K562 (cell line): ENCODE measurements around the gene FRMD4A. TPM values are rescaled to one million over a fixed set of nuclear protein-coding genes. Genes with fewer than 3 reads are reported as not detected.

ENCODE experiments used
- ATAC-seq: fragments of 200-7000 bp; cut with Tn5 transposase; 3 replicates; pipeline ENCODE4 v1.9.1; 2020; ENCODE audit warnings: moderate library complexity
- BruUV-seq: library from RNA; stranded (reverse); fragments of 400-500 nt; replicated peaks from 2 replicates; lab custom pipeline; 2021; lab: Mats Ljungman, UMichigan
- CTCF ChIA-PET: fragments of 300-600 bp; formaldehyde crosslinking; extraction: SDS; loops from one replicate; lab custom pipeline; 2021; ENCODE audit warnings: low intra/inter-chr PET ratio; lab: Yijun Ruan, JAX
- POLR2A ChIA-PET: fragments of 300-600, 350-650 bp; sonication (Branson Sonifier 250); formaldehyde crosslinking; extraction: SDS; loops from one replicate; lab custom pipeline; 2021; ENCODE audit warnings: antibody characterized with exemption, inconsistent platforms; lab: Yijun Ruan, JAX
- DNase-seq, 4 experiments: peaks; one replicate each; pipeline versions ENCODE4 v3.0.0 to v3.0.0-alpha.2; 2011 to 2018; ENCODE audit warnings: low spot score in 3 of 4, mixed read lengths in 3 of 4; ENCODE audit errors: extremely low read depth in 1 of 4
- FAIRE-seq: peaks from 2 replicates; lab custom pipeline; 2011; peaks lifted over from hg19 to GRCh38; lab: Jason Lieb, UNC
- H2AFZ ChIP-seq: 2 replicates; pipeline ENCODE4 v1.6.0; 2011; ENCODE audit warnings: low read depth, low read length, control low read depth, inconsistent platforms
- H3K27ac ChIP-seq: fragments of 200-600 bp; 3 replicates; pipeline ENCODE4 v1.8.0; 2011; ENCODE audit warnings: low read depth, mild to moderate bottlenecking, control low read depth, inconsistent platforms, low read length, moderate library complexity, mixed read lengths; ENCODE audit errors: extremely low read depth
- H3K27me3 ChIP-seq, 2 experiments: fragments of 300-600 bp in 1 of 2; 2 replicates in 1 of 2; 3 replicates in 1 of 2; pipeline versions ENCODE4 v1.6.0 to v1.8.0; 2011; ENCODE audit warnings: inconsistent platforms in 2 of 2, low read length in 2 of 2, mild to moderate bottlenecking in 1 of 2, mixed read lengths in 1 of 2, moderate library complexity in 1 of 2; ENCODE audit not compliant: control insufficient read depth in 2 of 2, insufficient read depth in 2 of 2
- H3K36me3 ChIP-seq: fragments of 300-600 bp; 3 replicates; pipeline ENCODE4 v1.8.0; 2011; ENCODE audit warnings: mild to moderate bottlenecking, low read length, inconsistent platforms; ENCODE audit not compliant: control insufficient read depth, insufficient read depth
- H3K4me1 ChIP-seq, 2 experiments: fragments of 200-600 bp in 1 of 2; replicated peaks in 1 of 2; 2 replicates in 1 of 2; 3 replicates in 1 of 2; pipeline versions ENCODE4 v1.5.1 to v1.8.0; 2011; ENCODE audit warnings: inconsistent platforms in 2 of 2, low read length in 2 of 2, mild to moderate bottlenecking in 1 of 2, mixed read lengths in 1 of 2, moderate library complexity in 1 of 2; ENCODE audit not compliant: control insufficient read depth in 2 of 2, insufficient read depth in 2 of 2
- H3K4me2 ChIP-seq: 2 replicates; pipeline ENCODE4 v1.6.1; 2011; ENCODE audit warnings: low read length, control low read depth, inconsistent platforms, mixed read lengths; ENCODE audit not compliant: insufficient read depth
- H3K4me3 ChIP-seq: fragments of 200-600 bp; sonication (generic), shearing (Covaris generic); 2 replicates; pipeline ENCODE4 v1.5.1; 2016; ENCODE audit warnings: control low read depth, inconsistent platforms
- H3K79me2 ChIP-seq: fragments of 200-600 bp; 3 replicates; pipeline ENCODE4 v1.8.0; 2011; ENCODE audit warnings: low read length, inconsistent platforms; ENCODE audit not compliant: control insufficient read depth, insufficient read depth
- H3K9ac ChIP-seq, 2 experiments: 2 replicates each; pipeline versions ENCODE4 v1.6.0 to v1.6.1; 2011; ENCODE audit warnings: low read depth in 2 of 2, low read length in 2 of 2, control low read depth in 1 of 2, inconsistent platforms in 1 of 2, mild to moderate bottlenecking in 1 of 2, mixed read lengths in 1 of 2; ENCODE audit not compliant: insufficient read depth in 1 of 2
- H3K9me1 ChIP-seq: one replicate; pipeline ENCODE4 v1.6.0; 2011; ENCODE audit warnings: inconsistent platforms, mild to moderate bottlenecking, low read length, moderate library complexity; ENCODE audit not compliant: control insufficient read depth, insufficient read depth
- H3K9me3 ChIP-seq: replicated peaks from 2 replicates; pipeline ENCODE4 v1.5.1; 2011; ENCODE audit warnings: low read depth, low read length, inconsistent platforms; ENCODE audit not compliant: control insufficient read depth, insufficient read depth
- H4K20me1 ChIP-seq: replicated peaks from 2 replicates; pipeline ENCODE4 v1.6.1; 2011; ENCODE audit warnings: low read length, inconsistent platforms, mixed read lengths; ENCODE audit not compliant: control insufficient read depth, insufficient read depth
- ETS2 ChIP-seq: IDR thresholded peaks from 2 replicates; pipeline ENCODE4 v1.6.1; 2016; ENCODE audit warnings: borderline replicate concordance, missing genetic modification characterization, mild to moderate bottlenecking, moderate library complexity, missing compliant biosample characterization; ENCODE audit not compliant: poor library complexity, severe bottlenecking
- KLF13 ChIP-seq: fragments of 450-650 bp; IDR thresholded peaks from 2 replicates; pipeline ENCODE4 v1.6.1; 2016; ENCODE audit warnings: missing genetic modification characterization, low read depth, mild to moderate bottlenecking, missing compliant biosample characterization, moderate library complexity, borderline replicate concordance
- TAF1 ChIP-seq: IDR thresholded peaks from 2 replicates; pipeline ENCODE4 v1.6.1; 2011; ENCODE audit warnings: mild to moderate bottlenecking, low read length, moderate library complexity; ENCODE audit not compliant: insufficient read depth, control insufficient read depth, severe bottlenecking; ENCODE audit errors: extremely low read depth
- ZNF347 ChIP-seq: fragments of 450-650 bp; formaldehyde crosslinking; IDR thresholded peaks from 2 replicates; pipeline ENCODE4 v1.4.0; 2020; ENCODE audit warnings: low read depth, mild to moderate bottlenecking, moderate library complexity
- ZNF436 ChIP-seq: fragments of 250-450, 450-650 bp; sonication (Bioruptor Pico); formaldehyde crosslinking; IDR thresholded peaks from 2 replicates; pipeline ENCODE4 v1.7.0; 2020; ENCODE audit warnings: mild to moderate bottlenecking
- WGBS: fragments of 100-300 bp; shearing (Covaris generic); methylation state at CpG from one replicate; pipeline ENCODE4 v1.1.6; 2016; ENCODE audit warnings: low coverage, mixed read lengths; ENCODE audit not compliant: insufficient coverage; ENCODE audit errors: missing lambda C conversion rate; 5-methylcytosine and 5-hydroxymethylcytosine counted together
- in situ Hi-C: fragments of 300-500 bp; cut with MboI; formaldehyde crosslinking; loops from 4 replicates; pipeline ENCODE4 v1.15.0; 2018; ENCODE audit warnings: inconsistent platforms, mixed read lengths
- intact Hi-C: fragments of 100-400 bp; cut with micrococcal nuclease; formaldehyde crosslinking; loops from 2 replicates; pipeline ENCODE4 v1.14.2; 2022
- polyA plus RNA-seq, 8 experiments: library from polyadenylated mRNA; depleted of rRNA in 4 of 8; stranded (reverse) in 5 of 8; unstranded in 3 of 8; fragments of >200 nt; fragmentation: Nextera tagmentation in 2 of 8; fragmentation: Illumina TruSeq in 1 of 8; extraction: Ambion mirVana in 2 of 8; extraction: Trizol in 1 of 8; gene quantifications; 2 replicates each; pipeline versions ENCODE4 v1.2.1 to v1.2.3, GENCODE V29; 2011 to 2014; ENCODE audit warnings: inconsistent platforms in 1 of 8, missing spikeins in 1 of 8
- total RNA-seq, 7 experiments: library from RNA; depleted of rRNA in 6 of 7; stranded (reverse); fragments of >200 nt in 6 of 7; fragmentation: Illumina TruSeq in 2 of 7; extraction: Trizol in 2 of 7; gene quantifications; 2 replicates each; pipeline versions ENCODE4 v1.2.1 to v1.2.3, GENCODE V29; 2011 to 2021; ENCODE audit warnings: low replicate concordance in 1 of 7
- TF ChIP-seq, protein P1 (sequence below): fragments of 200-800 bp; sonication (Bioruptor generic); IDR thresholded peaks from 2 replicates; pipeline ENCODE4 v1.6.1; 2017; ENCODE audit warnings: missing genetic modification characterization, missing compliant biosample characterization
- TF ChIP-seq, protein P2 (sequence below), 2 experiments: fragments of 150-350 bp in 1 of 2; IDR thresholded peaks; 2 replicates each; pipeline ENCODE4 v1.6.1; 2012 to 2016; ENCODE audit warnings: low read depth in 2 of 2, low read length in 2 of 2, mild to moderate bottlenecking in 1 of 2, moderate library complexity in 1 of 2
- TF ChIP-seq, protein P3 (sequence below): IDR thresholded peaks from 2 replicates; pipeline ENCODE4 v1.6.1; 2014; ENCODE audit warnings: antibody characterized with exemption

Gene FRMD4A
- total and polyA plus RNA-seq, 9 of the 15 experiments (the other 6 are each of a cell fraction or from before 2014, with no cell fraction given) = 0.80 to 5.2 (median 3.0) TPM

DNA sequence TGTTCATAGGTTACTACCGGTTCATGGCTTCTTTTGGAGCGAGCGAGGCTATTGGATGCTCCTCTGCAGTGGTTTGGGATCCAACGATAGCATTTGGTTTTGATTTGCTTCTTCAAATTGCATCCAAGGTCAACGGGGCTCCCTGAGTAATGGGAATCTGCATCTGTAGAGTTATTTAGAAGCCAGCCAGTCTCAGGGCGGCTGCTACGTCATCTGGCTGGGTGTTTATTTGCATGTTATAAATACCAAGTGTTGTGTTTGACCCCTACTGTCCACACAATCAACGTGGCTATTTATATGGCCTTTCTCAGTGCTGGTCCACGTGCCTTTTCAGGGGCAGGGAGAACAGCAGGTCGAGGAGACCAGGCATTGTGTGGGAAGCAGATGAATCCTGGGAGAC lies 606.2 kb downstream of the FRMD4A start:
- no peak overlapping the region for H3K4me3 ChIP-seq
- peaks cover 35 to 61% of the 10 kb centered on the region in 2 experiments for H3K27me3 ChIP-seq
- H3K9me3 ChIP-seq = no peaks in the 10 kb centered on the region; the same call in 1 of the 2 replicates
- intact Hi-C loops (loop anchor here (5.0 kb wide), 1 partner anchor 62 kb away; no protein-coding TSS in a partner anchor), in situ Hi-C loops (no loop called here)
- POLR2A ChIA-PET = interaction anchor here (1.1 to 2.0 kb wide), 4 partner anchors 9 to 30 kb away, joined by 3 to 5 read pairs (median 4); no protein-coding TSS in a partner anchor
- no peak overlapping the region for H3K27ac ChIP-seq
- no peaks in the 10 kb centered on the region for H3K79me2 ChIP-seq
- H3K36me3 ChIP-seq = no peaks in the 10 kb centered on the region
- WGBS = 7% methylated on average over 10 of the region's 10 CpGs
- DNase-seq (no peak), ATAC-seq (no peak), FAIRE-seq (no peak)
- H3K4me2 ChIP-seq = no peak overlapping the region
- CTCF ChIA-PET = no interaction called here
- no peak for TF ChIP-seq ETS2 (tag)
- TF ChIP-seq, protein P1, sequence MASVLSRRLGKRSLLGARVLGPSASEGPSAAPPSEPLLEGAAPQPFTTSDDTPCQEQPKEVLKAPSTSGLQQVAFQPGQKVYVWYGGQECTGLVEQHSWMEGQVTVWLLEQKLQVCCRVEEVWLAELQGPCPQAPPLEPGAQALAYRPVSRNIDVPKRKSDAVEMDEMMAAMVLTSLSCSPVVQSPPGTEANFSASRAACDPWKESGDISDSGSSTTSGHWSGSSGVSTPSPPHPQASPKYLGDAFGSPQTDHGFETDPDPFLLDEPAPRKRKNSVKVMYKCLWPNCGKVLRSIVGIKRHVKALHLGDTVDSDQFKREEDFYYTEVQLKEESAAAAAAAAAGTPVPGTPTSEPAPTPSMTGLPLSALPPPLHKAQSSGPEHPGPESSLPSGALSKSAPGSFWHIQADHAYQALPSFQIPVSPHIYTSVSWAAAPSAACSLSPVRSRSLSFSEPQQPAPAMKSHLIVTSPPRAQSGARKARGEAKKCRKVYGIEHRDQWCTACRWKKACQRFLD (CRISPR knock-in tag) = no peak
- no peak for TF ChIP-seq ZNF436 (CRISPR knock-in tag)
- TF ChIP-seq, protein P2, sequence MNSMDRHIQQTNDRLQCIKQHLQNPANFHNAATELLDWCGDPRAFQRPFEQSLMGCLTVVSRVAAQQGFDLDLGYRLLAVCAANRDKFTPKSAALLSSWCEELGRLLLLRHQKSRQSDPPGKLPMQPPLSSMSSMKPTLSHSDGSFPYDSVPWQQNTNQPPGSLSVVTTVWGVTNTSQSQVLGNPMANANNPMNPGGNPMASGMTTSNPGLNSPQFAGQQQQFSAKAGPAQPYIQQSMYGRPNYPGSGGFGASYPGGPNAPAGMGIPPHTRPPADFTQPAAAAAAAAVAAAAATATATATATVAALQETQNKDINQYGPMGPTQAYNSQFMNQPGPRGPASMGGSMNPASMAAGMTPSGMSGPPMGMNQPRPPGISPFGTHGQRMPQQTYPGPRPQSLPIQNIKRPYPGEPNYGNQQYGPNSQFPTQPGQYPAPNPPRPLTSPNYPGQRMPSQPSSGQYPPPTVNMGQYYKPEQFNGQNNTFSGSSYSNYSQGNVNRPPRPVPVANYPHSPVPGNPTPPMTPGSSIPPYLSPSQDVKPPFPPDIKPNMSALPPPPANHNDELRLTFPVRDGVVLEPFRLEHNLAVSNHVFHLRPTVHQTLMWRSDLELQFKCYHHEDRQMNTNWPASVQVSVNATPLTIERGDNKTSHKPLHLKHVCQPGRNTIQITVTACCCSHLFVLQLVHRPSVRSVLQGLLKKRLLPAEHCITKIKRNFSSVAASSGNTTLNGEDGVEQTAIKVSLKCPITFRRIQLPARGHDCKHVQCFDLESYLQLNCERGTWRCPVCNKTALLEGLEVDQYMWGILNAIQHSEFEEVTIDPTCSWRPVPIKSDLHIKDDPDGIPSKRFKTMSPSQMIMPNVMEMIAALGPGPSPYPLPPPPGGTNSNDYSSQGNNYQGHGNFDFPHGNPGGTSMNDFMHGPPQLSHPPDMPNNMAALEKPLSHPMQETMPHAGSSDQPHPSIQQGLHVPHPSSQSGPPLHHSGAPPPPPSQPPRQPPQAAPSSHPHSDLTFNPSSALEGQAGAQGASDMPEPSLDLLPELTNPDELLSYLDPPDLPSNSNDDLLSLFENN (IDR thresholded peaks at IDR 0.05; ENCODE audit: low read depth in 2 of 2, low read length in 2 of 2) = no peak
- TF ChIP-seq TAF1 = no peak
- TF ChIP-seq, protein P3, sequence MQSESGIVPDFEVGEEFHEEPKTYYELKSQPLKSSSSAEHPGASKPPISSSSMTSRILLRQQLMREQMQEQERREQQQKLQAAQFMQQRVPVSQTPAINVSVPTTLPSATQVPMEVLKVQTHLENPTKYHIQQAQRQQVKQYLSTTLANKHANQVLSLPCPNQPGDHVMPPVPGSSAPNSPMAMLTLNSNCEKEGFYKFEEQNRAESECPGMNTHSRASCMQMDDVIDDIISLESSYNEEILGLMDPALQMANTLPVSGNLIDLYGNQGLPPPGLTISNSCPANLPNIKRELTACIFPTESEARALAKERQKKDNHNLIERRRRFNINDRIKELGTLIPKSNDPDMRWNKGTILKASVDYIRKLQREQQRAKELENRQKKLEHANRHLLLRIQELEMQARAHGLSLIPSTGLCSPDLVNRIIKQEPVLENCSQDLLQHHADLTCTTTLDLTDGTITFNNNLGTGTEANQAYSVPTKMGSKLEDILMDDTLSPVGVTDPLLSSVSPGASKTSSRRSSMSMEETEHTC = no peak
- no peak for TF ChIP-seq ZNF347
- no peak for TF ChIP-seq KLF13 (tag)
- H3K9ac ChIP-seq = no peak overlapping the region
- no peaks in the 10 kb centered on the region for H3K9me1 ChIP-seq
- H4K20me1 ChIP-seq = no peaks in the 10 kb centered on the region
- H3K4me1 ChIP-seq = no peaks in the 10 kb centered on the region; a peak in 1 of 5 replicates
- no TSS peak for BruUV-seq
- H2AFZ ChIP-seq = no peak overlapping the region
